ENCODE measurements around the gene FATE1. TPM values are rescaled to one million over a fixed set of nuclear protein-coding genes. Genes with fewer than 3 reads are reported as not detected.
A peak's percentile ranks its signal among the peaks of the same experiment; 100 is the strongest.
"Not testable (repeated sequence)": the region's sequence is repeated elsewhere in the genome, so short reads cannot be mapped to it uniquely, and the experiment has no call there.

FATE1 gene, protein sequence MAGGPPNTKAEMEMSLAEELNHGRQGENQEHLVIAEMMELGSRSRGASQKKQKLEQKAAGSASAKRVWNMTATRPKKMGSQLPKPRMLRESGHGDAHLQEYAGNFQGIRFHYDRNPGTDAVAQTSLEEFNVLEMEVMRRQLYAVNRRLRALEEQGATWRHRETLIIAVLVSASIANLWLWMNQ
- not detected for polyA plus RNA-seq (2013, experiment 1 of 2; ENCODE audit: insufficient read length)
- not detected for polyA plus RNA-seq (2013, experiment 2 of 2; ENCODE audit: insufficient read length)

DNA sequence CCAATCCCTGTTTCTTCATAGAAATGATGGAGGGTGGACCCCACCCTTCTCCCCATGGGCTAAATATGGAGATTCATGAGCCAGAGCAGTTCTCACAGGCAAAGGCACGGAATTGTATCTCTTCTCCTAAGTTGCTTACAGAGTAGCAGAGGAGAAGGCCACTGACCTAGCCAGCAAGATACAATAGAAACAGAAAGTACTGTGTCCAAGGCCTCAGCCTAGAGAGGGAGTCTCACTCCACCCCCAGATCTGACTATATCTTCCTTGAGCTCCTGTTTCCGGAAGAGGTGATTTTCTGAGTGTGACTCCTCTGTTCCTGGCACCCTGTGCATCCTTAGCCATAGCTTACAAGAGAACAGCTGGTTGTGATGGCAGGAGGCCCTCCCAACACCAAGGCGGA lies at the start of gene FATE1:
FATE1 (plus strand) TSS at position 284 of the 400 bp plus-strand sequence; CDS start at position 369, 85 bp downstream.
- no peak for DNase-seq

DNA sequence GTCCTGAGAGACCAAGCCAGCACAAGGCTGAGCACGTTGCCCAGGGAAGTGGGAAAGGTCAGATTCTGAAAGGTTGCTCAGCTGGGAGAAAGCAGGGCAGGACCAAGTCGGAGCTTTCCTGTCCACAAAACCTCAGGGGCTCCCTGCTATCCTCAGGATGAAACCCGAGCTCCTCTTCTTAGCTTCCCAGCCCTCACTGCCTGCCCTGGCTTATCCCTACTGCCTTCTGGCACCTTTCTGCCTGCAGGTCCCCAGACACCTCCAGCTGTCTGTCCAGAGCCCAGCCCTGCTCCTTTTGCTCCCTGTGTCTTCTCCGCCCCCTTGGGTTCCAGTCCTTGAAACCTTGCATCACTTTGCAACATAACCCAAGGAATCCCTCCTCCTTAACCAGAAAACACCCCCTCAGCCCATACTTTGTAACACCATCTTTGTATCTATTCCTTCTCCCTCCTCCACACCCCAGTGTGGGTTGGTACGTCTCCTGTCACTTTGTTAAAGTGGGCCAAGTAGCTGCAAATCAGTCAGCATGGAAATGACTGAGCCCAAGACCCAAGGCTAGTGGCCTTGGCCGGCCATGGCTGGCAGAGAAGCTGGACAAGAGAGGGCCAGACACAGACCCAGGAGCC lies 40.6 kb upstream of the FATE1 start:
- DNase-seq: no peak

DNA sequence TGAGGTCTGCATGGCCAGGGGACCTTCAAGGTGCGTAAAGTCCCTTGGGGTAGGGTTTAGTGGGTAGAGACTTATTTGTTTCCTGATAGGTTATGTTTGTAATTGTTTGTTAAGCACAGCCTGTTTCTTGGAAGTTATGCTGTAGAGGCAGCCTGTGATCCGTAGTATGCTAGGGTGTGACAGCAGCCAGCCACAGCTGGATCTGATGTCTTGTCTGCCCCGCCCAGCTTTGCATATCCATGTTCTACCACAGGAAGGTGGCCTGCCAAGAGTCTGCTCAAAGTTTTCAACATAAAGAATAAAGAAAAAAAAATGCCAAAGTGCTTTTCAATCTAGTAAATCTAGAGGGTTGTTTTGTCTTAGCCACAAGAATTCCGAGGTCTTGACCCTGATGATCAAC lies 39.6 kb upstream of the FATE1 start:
- DNase-seq: no peak

DNA sequence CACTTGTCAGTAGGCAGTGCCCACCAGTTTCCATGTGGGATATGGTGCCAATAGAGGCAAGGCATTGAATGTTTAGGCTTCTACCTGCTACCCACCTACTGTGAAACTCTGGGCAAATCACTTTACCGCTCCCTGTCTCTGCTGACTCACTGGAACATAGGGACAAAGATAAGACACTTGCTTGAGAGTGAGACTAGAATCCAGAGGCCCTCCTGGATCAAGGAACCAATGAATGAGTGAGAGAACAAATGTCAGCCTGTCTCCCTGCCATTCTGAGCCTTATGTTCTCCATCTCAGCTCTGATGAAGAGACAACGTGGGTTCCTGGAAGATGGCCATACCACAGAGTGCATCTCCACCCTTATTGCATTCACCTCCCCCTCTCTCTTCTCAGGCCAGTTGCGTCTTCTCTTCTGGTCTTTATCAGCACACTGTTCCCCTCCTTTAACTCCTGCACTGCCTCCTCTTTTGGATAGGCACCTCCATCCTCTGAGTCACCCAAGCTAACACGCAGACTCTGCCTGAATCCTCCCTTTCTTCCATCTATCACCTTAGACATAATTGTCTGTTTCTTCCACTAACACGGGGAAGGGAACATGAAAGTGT lies 35.9 kb upstream of the FATE1 start:
- no peak for DNase-seq

DNA sequence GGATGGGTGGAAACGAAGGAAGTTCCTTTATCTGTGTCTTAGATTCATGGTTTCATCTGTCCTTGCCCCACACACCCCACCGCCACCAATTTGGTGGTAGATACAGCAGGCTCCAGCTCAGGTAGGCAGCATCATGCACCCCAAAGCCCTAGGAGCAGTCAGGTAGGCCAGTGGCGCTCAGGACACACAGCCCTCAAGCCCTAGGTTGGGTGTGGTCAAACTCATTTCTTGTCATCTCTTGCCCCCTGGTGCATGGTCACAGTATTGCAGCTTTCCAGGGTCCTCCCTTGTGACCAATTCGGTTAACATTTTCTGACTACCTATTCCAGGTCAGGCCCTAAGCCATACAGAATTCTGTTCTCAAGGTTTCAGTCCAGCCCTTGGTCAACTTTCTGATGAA lies 35.0 kb upstream of the FATE1 start:
- peak; percentile 13 for DNase-seq

DNA sequence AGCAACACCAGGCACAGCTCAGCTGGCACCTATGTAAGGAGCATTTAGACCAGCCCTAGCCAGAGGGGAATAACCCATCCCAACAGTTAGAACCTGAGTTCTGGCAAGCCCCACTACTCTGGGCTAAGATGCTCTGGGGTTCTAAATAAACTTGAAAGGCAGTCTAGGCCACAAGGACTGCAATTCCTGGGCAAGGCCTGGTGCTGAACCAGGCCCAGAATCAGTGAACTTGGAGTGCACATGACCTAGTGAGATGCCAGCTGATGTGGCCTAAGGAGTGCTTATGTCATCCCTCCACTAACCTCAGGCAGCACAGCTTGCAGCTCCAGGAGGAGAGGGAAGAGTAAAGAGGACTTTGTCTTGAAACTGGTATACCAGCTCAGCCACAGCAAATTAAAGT lies 28.2 kb upstream of the FATE1 start:
- DNase-seq: no peak

DNA sequence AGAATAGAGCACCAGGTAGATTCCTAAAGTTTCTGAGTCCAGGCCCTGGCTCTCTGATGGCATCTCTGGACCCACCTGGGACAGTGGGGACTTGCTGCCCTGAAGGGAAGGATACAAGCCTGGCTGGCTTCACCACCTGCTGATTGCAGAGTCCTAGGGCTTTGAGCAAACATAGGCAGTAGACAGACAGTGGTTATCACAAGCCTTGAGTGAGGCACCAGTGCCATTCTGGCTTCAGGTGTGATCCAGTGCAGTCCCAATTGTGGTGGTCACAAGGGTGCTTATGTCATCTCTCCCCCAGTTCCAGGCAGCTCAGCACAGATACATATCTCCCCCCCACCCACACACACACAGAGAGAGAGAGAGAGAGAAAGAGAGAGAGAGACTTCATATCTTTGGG lies 27.1 kb upstream of the FATE1 start:
- no peak for DNase-seq

DNA sequence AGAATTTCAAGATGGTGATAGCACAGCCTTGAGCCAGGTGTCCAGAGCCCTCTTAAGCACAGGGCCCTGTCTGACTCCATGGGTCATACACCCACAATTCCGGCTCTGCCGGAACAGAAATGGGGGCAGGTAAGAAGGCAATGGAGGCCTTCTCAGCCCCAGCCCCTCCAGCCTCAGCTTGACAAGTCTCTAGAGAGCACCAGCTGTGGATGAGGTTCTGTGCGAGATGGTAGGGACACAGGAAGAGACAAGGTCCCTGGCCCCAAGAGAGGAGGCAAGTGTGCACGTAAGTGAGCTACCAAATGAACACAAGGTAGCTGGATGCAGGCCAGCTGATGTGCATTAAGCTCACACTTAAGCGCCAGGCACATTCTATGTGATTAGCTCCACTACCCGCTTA lies 23.0 kb upstream of the FATE1 start:
- DNase-seq: no peak

DNA sequence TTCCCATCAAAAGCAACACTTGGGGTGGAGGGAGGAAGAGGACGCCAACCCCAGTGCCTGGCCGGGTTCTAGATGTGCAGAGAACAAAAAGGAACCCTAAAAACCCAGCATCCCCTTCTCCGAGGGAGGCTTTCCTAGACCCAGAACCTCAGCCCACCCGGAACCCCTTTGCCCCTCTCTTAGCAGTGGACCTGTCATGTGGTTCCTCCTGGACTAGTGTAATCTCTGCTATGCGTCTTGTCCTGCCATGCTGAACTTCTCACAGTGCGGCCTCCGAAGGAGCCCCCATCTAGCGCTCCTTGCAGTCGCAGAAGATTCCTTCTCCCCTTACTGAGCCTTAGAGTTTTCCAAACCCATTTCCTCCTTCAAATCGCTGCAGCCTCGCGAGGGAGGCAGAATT lies 21.7 kb upstream of the FATE1 start:
- DNase-seq: no peak

DNA sequence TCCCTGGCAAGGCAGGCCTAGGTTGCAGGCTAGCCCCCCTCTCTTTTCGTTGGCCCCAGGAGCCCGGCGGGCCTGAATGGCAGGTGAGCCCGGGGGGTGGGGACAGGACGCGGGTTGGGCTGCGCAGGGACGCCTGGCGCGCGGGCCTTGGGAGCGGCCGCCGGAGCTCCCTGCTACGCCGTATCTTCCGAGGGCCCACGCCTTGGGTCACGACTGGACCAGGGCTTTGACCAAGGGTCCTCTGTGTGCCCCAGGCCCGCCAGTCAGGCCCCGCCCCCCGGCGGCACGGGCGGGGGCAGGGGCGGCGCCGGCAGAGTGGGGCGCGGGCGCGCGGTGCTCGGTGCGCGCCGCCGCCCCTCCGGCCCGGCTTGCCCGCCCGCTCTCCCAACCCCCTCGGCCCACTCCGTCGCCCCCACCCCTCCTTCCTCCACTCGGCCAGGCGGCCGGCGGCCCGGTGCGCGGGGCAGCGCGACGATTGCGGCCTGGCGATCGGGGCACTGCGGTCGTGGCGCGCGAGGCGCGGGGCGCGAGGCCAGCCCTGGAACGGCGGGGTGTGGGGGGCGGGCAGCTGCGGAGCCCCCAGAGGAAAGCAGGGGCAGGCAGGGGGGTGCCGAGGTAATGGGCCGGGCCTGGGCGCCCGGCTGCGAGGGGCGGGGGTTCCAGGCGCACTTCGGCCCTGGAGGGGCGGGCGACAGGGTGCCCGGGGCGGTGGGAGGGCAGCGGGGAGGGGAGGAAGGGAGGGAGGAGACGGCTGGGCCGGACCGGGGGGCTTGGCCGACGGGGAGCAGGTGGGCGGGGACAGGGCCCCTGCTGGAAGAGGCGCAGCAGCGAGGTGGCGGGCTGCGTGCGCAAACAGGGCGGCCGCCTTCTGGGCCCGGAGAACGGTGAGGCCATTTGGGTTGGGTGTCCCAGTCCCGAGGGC lies 20.9 kb upstream of the FATE1 start, which contains the start of gene PRRG3:
PRRG3 (plus strand) TSS at position 798 of the 922 bp plus-strand sequence. CDS start 3,357 bp downstream, outside the sequence.
- no peak for DNase-seq

DNA sequence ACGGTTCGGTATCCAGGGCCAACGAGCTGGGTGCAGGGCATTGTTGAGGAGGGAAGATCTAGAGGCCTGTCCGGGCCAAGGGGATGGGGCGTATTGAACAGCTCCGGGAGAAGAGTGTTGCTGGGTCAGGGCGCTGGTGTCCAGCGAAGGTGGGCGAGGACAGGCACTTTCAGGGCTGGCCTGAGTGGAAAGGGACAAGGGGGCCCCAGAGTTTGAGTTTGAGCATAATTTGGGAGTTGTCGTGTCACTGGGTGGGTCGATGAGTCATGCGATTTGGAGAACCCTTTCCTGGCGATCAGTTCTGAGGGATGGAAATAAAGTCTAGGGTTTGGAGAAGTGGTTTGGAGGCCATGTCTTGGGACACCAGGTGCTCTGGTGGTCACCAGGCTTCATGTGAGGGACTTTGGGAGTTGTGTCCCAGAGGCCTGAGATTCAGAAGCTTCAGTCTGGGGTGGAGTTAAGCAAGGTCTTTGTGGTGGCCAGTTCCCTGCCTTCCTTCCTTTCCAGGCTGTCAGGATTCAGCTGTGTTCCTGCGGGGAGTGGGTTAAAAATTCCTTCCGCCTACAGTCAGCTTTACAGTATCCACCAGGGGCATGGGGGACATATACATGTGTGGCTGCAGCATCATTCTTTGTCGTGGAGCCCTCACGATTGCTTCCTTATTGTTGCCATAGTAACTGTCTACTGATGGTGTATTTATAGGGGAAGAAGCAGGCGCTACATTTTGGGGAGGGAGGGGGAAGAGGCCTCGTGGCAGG lies 20.1 kb upstream of the FATE1 start:
- DNase-seq: no peak

DNA sequence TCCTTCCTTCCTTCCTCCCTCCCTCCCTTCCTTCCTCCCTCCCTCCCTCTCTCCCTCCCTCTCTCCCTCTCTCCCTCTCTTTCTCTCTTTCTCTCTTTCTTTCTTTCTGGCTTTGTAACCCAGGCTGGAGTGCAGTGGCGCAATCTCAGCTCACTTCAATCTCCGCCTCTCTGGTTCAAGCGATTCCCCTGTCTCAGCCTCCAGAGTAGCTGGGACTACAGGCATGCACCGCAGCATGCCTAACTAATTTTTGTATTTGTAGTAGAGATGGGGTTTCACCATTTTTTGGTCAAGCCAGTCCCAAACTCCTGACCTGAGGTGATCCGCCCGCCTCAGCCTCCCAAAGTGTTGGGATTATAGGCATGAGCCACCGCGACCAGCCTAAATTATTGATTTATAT lies 18.8 kb upstream of the FATE1 start:
- DNase-seq: not testable (repeated sequence)

DNA sequence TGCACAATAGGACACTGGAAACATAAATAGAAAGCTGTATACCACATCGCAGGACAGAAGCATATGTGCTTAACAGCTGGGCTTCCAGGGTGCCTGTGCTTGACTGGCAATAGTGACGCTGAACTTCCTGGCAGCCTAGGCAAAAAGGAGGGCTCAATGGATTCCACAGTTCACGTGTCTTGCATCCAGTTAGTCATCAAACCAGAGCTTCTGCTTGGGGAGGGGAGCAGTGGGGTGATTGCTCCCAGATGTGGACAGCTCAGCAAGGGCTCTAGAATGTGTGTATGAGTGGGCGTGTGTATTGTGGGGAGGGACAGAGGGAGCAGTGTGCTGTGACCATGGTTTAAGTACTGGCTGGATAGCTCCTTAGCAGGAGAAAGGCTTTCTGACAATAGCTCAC lies 18.3 kb upstream of the FATE1 start:
- DNase-seq: peak; percentile 75

DNA sequence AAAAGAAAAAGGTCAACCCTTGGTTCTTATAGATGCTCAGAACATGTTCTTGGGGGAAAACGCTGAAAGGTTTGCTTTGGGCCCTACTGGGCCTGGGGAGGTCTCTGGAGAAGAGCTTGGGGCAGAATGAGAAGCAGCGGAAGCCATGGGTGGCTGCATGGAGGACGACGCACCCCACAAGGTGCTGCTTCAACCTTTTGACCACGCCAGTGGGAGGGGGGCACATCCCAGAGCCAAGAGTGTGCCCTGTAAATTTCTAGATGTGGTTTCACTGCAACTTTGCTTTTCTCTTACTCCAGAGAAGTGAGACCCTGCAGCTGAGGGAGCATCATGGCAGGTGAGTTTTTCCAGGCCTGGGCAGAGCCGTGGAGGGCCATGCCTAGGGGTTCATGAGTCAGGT lies 17.4 kb upstream of the FATE1 start:
- no peak for DNase-seq

DNA sequence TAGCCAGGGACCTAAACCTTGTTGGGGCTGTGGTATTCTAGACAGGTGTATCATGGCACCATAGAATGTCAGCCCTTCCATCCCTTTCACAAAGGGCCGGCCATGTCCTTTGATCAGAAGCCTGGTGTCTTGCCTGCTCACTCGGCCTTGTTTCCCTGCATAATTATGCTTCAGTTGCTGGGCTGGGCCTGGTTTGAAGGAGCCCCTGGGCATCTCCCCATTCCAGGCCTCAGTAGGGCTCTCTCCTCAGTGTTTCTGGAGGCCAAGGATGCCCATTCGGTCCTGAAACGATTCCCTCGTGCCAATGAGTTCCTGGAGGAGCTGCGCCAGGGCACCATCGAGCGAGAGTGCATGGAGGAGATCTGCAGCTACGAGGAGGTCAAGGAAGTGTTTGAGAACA lies 16.1 kb upstream of the FATE1 start:
- DNase-seq: no peak

DNA sequence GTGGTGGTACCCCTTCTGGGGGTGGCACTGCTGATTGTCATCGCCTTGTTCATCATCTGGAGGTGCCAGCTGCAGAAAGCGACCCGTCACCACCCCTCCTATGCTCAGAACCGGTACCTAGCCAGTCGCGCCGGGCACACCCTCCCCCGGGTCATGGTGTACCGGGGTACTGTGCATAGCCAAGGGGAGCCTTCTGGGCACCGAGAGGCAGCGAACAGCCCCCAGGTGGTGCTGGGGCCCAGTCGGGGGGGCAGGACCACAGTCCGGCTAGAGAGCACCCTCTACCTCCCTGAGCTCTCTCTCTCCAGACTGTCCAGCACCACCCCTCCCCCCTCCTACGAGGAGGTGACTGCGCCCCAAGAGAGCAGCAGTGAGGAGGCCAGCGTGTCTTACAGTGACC lies 15.3 kb upstream of the FATE1 start:
- no peak for DNase-seq

DNA sequence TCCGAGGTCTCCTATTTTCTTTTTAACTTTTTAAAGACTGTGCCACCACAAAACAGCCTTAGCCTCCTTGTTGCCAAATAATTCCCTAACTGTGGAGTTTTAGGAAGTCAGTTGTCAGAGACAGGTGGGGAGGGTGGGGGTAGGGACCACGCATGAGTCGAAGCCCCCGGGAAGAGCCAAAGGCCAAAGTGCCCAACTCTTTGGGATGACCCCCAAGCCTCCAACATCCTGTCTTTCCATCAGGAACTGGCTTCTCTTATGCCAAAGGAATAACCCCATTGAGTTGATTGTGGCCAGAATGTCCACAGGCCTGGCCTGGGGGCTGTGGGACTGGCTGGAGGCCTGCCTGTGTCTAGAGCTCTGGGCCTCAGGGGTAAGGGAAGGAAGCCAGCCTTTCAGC lies 14.8 kb upstream of the FATE1 start:
- no peak for DNase-seq

DNA sequence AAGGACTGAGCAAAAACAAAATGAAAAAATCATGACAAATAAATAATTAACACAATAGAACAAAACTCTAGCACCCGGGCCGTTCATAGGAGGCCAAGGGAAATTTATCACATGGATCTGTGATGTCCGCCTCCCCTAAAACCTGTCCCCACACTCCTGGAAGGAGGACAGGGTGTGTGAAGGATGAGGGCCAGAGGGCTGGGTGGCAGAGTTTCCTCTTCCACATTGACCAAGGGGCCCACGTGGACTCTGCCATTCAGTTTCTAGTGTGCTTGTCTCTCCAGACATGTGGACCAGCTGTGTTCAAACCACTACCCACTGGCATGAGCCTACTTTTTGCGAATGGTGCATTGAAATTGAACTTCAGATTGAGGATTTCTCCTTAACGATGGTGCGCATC lies 14.3 kb upstream of the FATE1 start:
- DNase-seq: no peak

DNA sequence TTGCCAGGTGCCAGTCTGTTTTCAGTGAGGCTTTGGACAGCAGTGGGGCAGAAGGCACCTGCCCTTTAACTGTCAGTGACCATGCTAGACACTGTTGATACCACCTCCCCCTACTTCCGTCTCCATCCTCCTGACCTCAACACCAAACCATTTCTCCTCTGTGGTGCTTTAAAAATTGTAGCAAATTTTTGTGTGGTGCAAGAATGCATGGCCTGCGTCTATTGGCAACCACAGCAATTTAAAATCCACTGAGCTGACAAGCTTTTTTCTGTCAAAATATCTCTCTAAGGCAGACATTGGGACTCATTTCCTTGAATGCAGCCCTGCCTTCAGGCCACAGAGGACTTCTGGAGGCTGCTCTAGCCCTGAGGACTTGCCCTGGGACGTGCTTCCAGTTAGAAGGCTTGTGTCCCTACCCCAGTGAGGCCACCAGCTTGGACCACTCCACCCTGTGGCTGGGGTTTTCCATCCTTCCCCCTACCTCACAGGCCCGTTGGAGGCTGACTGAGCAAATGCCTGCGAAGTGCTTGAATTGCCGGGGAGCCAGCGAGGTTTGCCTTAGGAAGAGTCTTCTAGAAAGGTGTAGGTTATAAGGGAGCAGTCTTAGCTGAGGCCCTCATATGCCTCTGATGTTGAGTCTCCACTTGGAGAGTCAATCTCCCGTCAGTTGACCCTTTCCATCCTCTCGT lies 13.7 kb upstream of the FATE1 start:
- DNase-seq: peak; percentile 45

DNA sequence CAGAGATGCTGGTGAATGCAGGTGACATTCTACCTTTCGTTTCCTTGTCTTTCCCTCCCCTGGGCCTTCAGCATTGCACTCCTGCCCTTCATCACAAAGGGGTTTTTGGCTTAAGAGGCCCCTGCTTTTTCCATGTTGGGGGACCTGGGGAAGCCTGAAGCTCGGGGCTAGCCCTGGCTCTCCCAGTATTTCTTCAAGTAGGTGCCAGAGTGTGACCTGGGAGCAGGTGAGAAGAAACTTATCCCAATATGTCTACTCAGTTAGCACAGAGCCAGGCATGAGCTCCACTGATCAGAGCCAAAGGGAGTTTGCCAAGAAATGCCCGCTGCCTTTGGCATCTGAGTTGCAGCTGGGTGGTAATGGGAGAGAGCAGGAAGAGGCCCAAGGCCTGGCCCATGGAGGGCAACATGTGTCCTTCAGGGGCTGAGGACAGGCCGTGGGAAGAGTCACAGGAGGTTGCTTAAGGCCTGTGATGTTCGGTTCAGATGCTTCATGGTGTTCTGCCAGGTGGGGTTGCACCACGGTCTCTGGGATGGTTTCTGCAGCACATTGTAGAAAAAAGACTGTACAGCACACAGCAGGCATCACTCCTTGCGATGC lies 13.0 kb upstream of the FATE1 start:
- no peak for DNase-seq

DNA sequence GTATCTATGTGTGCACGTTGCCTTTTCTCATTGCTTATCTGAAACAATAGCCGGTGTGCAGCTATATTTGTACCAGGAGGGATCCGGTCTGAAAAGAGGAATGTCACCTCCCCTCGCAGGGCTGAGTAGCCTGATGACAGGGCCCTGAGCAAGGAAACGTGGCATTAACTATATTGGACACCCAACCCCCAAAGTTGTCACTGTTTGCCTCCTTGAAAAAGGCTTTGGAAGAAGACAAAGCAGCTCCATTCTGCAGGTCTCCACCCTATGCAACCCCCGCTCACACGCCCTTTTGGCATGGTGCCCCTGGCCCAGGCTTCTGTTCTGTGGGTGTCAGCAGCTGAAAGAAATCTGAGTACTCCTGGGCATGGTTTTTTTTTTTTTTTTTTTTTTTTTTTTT lies 12.3 kb upstream of the FATE1 start:
- DNase-seq: no peak
